SU-DHL-6 (cell line): ENCODE measurements around the gene IQGAP1.

Source experiments
- H2AFZ ChIP-seq: fragments of 200-600 bp; sonication (generic); 2 replicates; pipeline ENCODE4 v1.6.1; 2014; ENCODE audit warnings: low read depth, mild to moderate bottlenecking, moderate library complexity, mixed read lengths, antibody characterized with exemption, low read length; ENCODE audit not compliant: severe bottlenecking
- H3F3A ChIP-seq: fragments of 200-600 bp; shearing (Covaris generic); 2 replicates; pipeline ENCODE4 v1.6.0; 2016; ENCODE audit warnings: antibody characterized with exemption, mild to moderate bottlenecking; ENCODE audit not compliant: insufficient read depth
- H3K27ac ChIP-seq: fragments of 200-600 bp; sonication (generic); 2 replicates; pipeline ENCODE4 v1.5.1; 2016; ENCODE audit warnings: low read depth, mild to moderate bottlenecking, low read length, moderate library complexity, mixed read lengths
- H3K27me3 ChIP-seq: fragments of 200-600 bp; sonication (generic), shearing (Covaris generic); 2 replicates; pipeline ENCODE4 v1.6.0; 2014; ENCODE audit warnings: mild to moderate bottlenecking, low read length
- H3K36me3 ChIP-seq: fragments of 200-600 bp; sonication (generic); 2 replicates; pipeline ENCODE4 v1.6.1; 2014; ENCODE audit warnings: mild to moderate bottlenecking, low read length, mixed read lengths
- H3K4me2 ChIP-seq: fragments of 300-600, 200-600 bp; shearing (Covaris generic), sonication (generic); 2 replicates; pipeline ENCODE4 v1.6.0; 2014; ENCODE audit warnings: low read length, low read depth, mild to moderate bottlenecking; ENCODE audit not compliant: poor library complexity, severe bottlenecking
- H3K4me3 ChIP-seq: fragments of 200-600 bp; sonication (generic); 2 replicates; pipeline ENCODE4 v1.5.1; 2014; ENCODE audit warnings: antibody characterized with exemption, low read length, mild to moderate bottlenecking, mixed read lengths; ENCODE audit not compliant: insufficient read depth, poor library complexity, severe bottlenecking
- H3K79me2 ChIP-seq: fragments of 200-600 bp; sonication (generic); 2 replicates; pipeline ENCODE4 v1.6.1; 2014; ENCODE audit warnings: mild to moderate bottlenecking, low read length, moderate library complexity; ENCODE audit not compliant: insufficient read depth
- H3K9ac ChIP-seq: fragments of 200-600 bp; sonication (generic); 2 replicates; pipeline ENCODE4 v1.7.0; 2014; ENCODE audit warnings: mild to moderate bottlenecking, low read length
- H3K9me2 ChIP-seq: fragments of 200-600 bp; sonication (generic); replicated peaks from 2 replicates; pipeline ENCODE4 v1.6.1; 2014; ENCODE audit warnings: low read length; ENCODE audit not compliant: insufficient read depth
- H3K9me3 ChIP-seq: fragments of 200-600 bp; sonication (generic); 2 replicates; pipeline ENCODE4 v1.6.1; 2014; ENCODE audit warnings: low read length, mixed read lengths; ENCODE audit not compliant: insufficient read depth
- H4K20me1 ChIP-seq: fragments of 200-600 bp; sonication (generic); 2 replicates; pipeline ENCODE4 v1.6.1; 2014; ENCODE audit warnings: low read depth, mild to moderate bottlenecking, antibody characterized with exemption, low read length, moderate library complexity, mixed read lengths
- EZH2phosphoT487 ChIP-seq: fragments of 200-600 bp; sonication (generic), shearing (Covaris generic); conservative IDR thresholded peaks from 2 replicates; pipeline ENCODE4 v1.6.1; 2018; ENCODE audit warnings: mild to moderate bottlenecking, antibody characterized with exemption, low read length, moderate library complexity, mixed read lengths
- TF ChIP-seq, protein P1 (sequence below): fragments of 200-600 bp; sonication (generic); IDR thresholded peaks from one replicate; pipeline ENCODE4 v1.5.1; 2017; ENCODE audit warnings: antibody characterized with exemption, mild to moderate bottlenecking, low read length, moderate library complexity; ENCODE audit not compliant: insufficient read depth, poor library complexity, severe bottlenecking

Gene IQGAP1

DNA sequence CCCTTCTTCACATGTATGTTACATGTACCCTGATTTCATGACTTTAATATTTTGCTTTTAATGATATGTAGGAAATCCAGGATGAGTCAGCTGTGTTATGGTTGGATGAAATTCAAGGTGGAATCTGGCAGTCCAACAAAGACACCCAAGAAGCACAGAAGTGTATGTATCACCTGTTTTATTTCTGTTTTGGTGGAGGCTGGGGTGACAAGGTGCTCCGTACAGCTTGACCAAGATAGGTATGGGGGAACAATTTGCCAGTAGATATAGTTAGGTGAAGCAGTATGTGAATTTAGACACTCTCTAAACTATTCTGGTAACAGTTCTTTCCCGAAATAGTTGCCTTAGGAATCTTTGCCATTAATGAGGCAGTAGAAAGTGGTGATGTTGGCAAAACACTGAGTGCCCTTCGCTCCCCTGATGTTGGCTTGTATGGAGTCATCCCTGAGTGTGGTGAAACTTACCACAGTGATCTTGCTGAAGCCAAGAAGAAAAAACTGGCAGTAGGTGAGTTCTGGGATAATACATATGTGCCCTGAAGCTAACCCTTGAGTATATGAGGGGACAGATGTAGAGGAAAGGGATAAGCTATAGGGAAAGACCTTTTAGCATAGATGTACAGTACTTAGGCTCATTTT is 78.0 kb downstream of the IQGAP1 start:
- Histone ChIP-seq H3K79me2 (no peaks in the 10 kb centered on the region), H3K27ac (no peak overlapping the region), H3F3A (no peaks in the 10 kb centered on the region), H3K9ac (no peak overlapping the region), H3K9me2 (no peaks in the 10 kb centered on the region), H3K27me3 (no peaks in the 10 kb centered on the region), H3K36me3 (no peaks in the 10 kb centered on the region; the same call in 1 of the 2 replicates), H3K4me3 (no peak overlapping the region), H3K9me3 (no peaks in the 10 kb centered on the region), H2AFZ (no peak overlapping the region), H4K20me1 (no peaks in the 10 kb centered on the region), H3K4me2 (no peak overlapping the region)
- TF ChIP-seq, protein P1, sequence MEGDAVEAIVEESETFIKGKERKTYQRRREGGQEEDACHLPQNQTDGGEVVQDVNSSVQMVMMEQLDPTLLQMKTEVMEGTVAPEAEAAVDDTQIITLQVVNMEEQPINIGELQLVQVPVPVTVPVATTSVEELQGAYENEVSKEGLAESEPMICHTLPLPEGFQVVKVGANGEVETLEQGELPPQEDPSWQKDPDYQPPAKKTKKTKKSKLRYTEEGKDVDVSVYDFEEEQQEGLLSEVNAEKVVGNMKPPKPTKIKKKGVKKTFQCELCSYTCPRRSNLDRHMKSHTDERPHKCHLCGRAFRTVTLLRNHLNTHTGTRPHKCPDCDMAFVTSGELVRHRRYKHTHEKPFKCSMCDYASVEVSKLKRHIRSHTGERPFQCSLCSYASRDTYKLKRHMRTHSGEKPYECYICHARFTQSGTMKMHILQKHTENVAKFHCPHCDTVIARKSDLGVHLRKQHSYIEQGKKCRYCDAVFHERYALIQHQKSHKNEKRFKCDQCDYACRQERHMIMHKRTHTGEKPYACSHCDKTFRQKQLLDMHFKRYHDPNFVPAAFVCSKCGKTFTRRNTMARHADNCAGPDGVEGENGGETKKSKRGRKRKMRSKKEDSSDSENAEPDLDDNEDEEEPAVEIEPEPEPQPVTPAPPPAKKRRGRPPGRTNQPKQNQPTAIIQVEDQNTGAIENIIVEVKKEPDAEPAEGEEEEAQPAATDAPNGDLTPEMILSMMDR = no peak
- TF ChIP-seq EZH2phosphoT487 = no peak

DNA sequence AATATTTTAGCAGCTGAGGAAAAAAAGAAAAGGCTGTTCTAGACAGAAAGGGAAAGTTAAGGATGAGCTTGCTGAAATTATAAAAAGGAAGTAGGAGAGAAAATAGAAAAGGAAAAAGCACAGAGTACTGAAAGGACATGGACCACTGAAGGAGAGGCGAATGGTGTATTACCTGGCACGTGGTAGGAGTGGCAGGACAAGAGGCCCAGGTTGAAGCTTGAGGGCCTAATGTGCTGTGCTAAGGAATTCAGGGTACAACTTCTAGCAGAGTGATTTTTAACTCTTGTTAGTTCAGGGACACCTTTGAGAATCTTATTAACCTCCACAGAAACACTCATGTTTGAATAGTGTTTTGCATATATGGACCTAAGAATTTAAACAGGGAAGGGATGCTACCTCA is 81.7 kb downstream of the IQGAP1 start:
- H4K20me1 ChIP-seq = no peaks in the 10 kb centered on the region
- no peak overlapping the region for H3K27ac ChIP-seq
- H3K27me3 ChIP-seq = no peaks in the 10 kb centered on the region
- no peak overlapping the region for H3K4me3 ChIP-seq
- H3K9ac ChIP-seq = no peak overlapping the region
- no peak overlapping the region for H3K4me2 ChIP-seq
- no peaks in the 10 kb centered on the region; the same call in 1 of the 2 replicates for H3K36me3 ChIP-seq
- H3K79me2 ChIP-seq = no peaks in the 10 kb centered on the region
- no peaks in the 10 kb centered on the region for H3K9me2 ChIP-seq
- no peaks in the 10 kb centered on the region for H3F3A ChIP-seq
- no peak overlapping the region for H2AFZ ChIP-seq
- TF ChIP-seq EZH2phosphoT487 = no peak
- TF ChIP-seq, protein P1 = no peak
- no peaks in the 10 kb centered on the region for H3K9me3 ChIP-seq

DNA sequence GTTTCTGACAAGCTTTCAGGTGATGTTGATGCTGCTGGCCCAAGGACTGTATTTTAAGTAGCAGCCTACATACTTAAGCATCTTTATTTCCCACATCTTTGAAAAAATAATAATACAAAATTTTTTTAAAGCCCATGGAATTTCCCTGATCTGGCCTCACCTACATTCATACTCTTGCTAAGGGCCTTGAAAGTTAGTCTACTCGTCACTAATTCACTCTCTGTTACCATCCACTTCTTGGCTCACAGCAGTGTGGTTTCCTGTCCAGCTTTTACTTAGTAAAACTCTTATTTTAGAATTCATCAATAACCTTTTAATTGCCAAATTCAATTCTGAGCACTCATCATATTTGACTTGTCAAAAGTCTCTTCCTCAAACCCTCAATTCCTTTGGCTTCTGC is 82.4 kb downstream of the IQGAP1 start:
- H4K20me1 ChIP-seq = no peaks in the 10 kb centered on the region
- no peaks in the 10 kb centered on the region for H3K27me3 ChIP-seq
- no peak overlapping the region for H3K4me2 ChIP-seq
- H3K9me3 ChIP-seq = no peaks in the 10 kb centered on the region
- no peaks in the 10 kb centered on the region for H3F3A ChIP-seq
- TF ChIP-seq, protein P1 = no peak
- TF ChIP-seq EZH2phosphoT487 = no peak
- H3K27ac ChIP-seq = no peak overlapping the region
- H3K9ac ChIP-seq = no peak overlapping the region
- no peaks in the 10 kb centered on the region for H3K9me2 ChIP-seq
- H3K79me2 ChIP-seq = no peaks in the 10 kb centered on the region
- H2AFZ ChIP-seq = no peak overlapping the region
- H3K36me3 ChIP-seq = no peaks in the 10 kb centered on the region; the same call in 1 of the 2 replicates
- no peak overlapping the region for H3K4me3 ChIP-seq
